HepG2 (cell line): ENCODE data around the gene WDR89. TPM values are rescaled to one million over a fixed set of nuclear protein-coding genes. Genes with fewer than 3 reads are reported as not detected.
A peak's percentile ranks its signal among the peaks of the same experiment; 100 is the strongest.

Experiments
- ATF7 ChIP-seq, 2 experiments: fragments of 450-650 bp in 1 of 2; sonication (generic) in 1 of 2; formaldehyde crosslinking in 1 of 2; IDR thresholded peaks; 2 replicates each; pipeline versions ENCODE4 v1.4.0 to v1.6.1; 2016 to 2020; ENCODE audit warnings: antibody characterized with exemption in 1 of 2, mild to moderate bottlenecking in 1 of 2, missing genetic modification reagents in 1 of 2
- FOXC1 ChIP-seq: sonication (generic); formaldehyde crosslinking; IDR thresholded peaks from 2 replicates; pipeline ENCODE4 v1.8.0; 2022; ENCODE audit warnings: mild to moderate bottlenecking, missing genetic modification reagents, borderline replicate concordance
- HES4 ChIP-seq: sonication (generic); formaldehyde crosslinking; IDR thresholded peaks from 2 replicates; pipeline ENCODE4 v1.9.0; 2021; ENCODE audit warnings: mild to moderate bottlenecking, missing genetic modification reagents, borderline replicate concordance
- HNRNPL ChIP-seq: fragments of 200-400 bp; formaldehyde crosslinking; IDR thresholded peaks from 2 replicates; pipeline ENCODE4 v1.6.1; 2017; ENCODE audit warnings: mild to moderate bottlenecking, low read depth, low read length
- IRX3 ChIP-seq: sonication (generic); formaldehyde crosslinking; IDR thresholded peaks from 2 replicates; pipeline ENCODE4 v1.8.1; 2023; ENCODE audit warnings: mild to moderate bottlenecking, low read depth, missing genetic modification reagents, borderline replicate concordance
- ISL2 ChIP-seq: sonication (generic); formaldehyde crosslinking; IDR thresholded peaks from 2 replicates; pipeline ENCODE4 v1.5.0; 2020; ENCODE audit warnings: missing genetic modification reagents
- JUN ChIP-seq: sonication (generic); formaldehyde crosslinking; IDR thresholded peaks from 2 replicates; pipeline ENCODE4 v1.4.0; 2020; ENCODE audit warnings: mild to moderate bottlenecking, missing genetic modification reagents
- MBD4 ChIP-seq: IDR thresholded peaks from 2 replicates; pipeline ENCODE4 v1.6.1; 2012; ENCODE audit warnings: low read length, inconsistent platforms, borderline replicate concordance
- NFE2L2 ChIP-seq: fragments of 150-350 bp; IDR thresholded peaks from 2 replicates; pipeline ENCODE4 v1.6.1; 2014; ENCODE audit warnings: low read length
- PITX1 ChIP-seq: sonication (generic); formaldehyde crosslinking; IDR thresholded peaks from 2 replicates; pipeline ENCODE4 v1.5.1; 2020; ENCODE audit warnings: mild to moderate bottlenecking, missing genetic modification reagents
- RFXAP ChIP-seq: sonication (generic); formaldehyde crosslinking; IDR thresholded peaks from 2 replicates; pipeline ENCODE4 v1.4.0; 2020; ENCODE audit warnings: missing genetic modification reagents, borderline replicate concordance
- SATB2 ChIP-seq: sonication (generic); formaldehyde crosslinking; IDR thresholded peaks from 2 replicates; pipeline ENCODE4 v1.5.0; 2020; ENCODE audit warnings: missing genetic modification reagents
- ZBTB7B ChIP-seq: sonication (generic); formaldehyde crosslinking; IDR thresholded peaks from 2 replicates; pipeline ENCODE4 v1.4.0; 2020; ENCODE audit warnings: missing genetic modification reagents
- ZNF10 ChIP-seq: sonication (generic); formaldehyde crosslinking; IDR thresholded peaks from 2 replicates; pipeline ENCODE4 v1.4.0; 2020; ENCODE audit warnings: mild to moderate bottlenecking, low read depth, missing genetic modification reagents, borderline replicate concordance
- ZNF317 ChIP-seq: sonication (generic); formaldehyde crosslinking; IDR thresholded peaks from 2 replicates; pipeline ENCODE4 v1.5.0; 2020; ENCODE audit warnings: mild to moderate bottlenecking, missing genetic modification reagents
- ZNF354B ChIP-seq: sonication (generic); formaldehyde crosslinking; IDR thresholded peaks from 2 replicates; pipeline ENCODE4 v1.8.0; 2022; ENCODE audit warnings: mild to moderate bottlenecking, missing genetic modification reagents
- ZNF530 ChIP-seq: sonication (generic); formaldehyde crosslinking; IDR thresholded peaks from 2 replicates; pipeline ENCODE4 v1.5.0; 2020; ENCODE audit warnings: low read depth, mild to moderate bottlenecking, missing genetic modification reagents
- ZNF652 ChIP-seq: IDR thresholded peaks from 2 replicates; pipeline ENCODE4 v1.6.1; 2016; ENCODE audit warnings: low read depth, borderline replicate concordance
- ZNF768 ChIP-seq: sonication (generic); formaldehyde crosslinking; IDR thresholded peaks from 2 replicates; pipeline ENCODE4 v1.4.0; 2020; ENCODE audit warnings: missing genetic modification reagents
- ZNF780A ChIP-seq: sonication (generic); formaldehyde crosslinking; IDR thresholded peaks from 2 replicates; pipeline ENCODE4 v1.8.0; 2022; ENCODE audit warnings: mild to moderate bottlenecking, missing genetic modification reagents, moderate library complexity
- ZSCAN20 ChIP-seq: sonication (generic); formaldehyde crosslinking; IDR thresholded peaks from 2 replicates; pipeline ENCODE4 v1.4.0; 2020; ENCODE audit warnings: missing genetic modification reagents, mild to moderate bottlenecking, borderline replicate concordance
- ZSCAN25 ChIP-seq: sonication (generic); formaldehyde crosslinking; IDR thresholded peaks from 2 replicates; pipeline ENCODE4 v1.8.0; 2022; ENCODE audit warnings: mild to moderate bottlenecking, missing genetic modification reagents
- polyA plus RNA-seq, 8 experiments: library from polyadenylated mRNA; depleted of rRNA in 3 of 8; stranded (reverse) in 7 of 8; unstranded in 1 of 8; fragments of >200 nt; fragmentation: Illumina TruSeq in 4 of 8; extraction: Trizol in 4 of 8; gene quantifications; 2 replicates each; pipeline versions ENCODE4 v1.2.1 to v1.2.3, GENCODE V29; 2011 to 2016; ENCODE audit warnings: low read depth in 4 of 8, missing spikeins in 1 of 8, mixed read lengths in 1 of 8; ENCODE audit not compliant: insufficient read depth in 1 of 8
- total RNA-seq, 5 experiments: library from RNA; depleted of rRNA; stranded (reverse); fragments of >200 nt; fragmentation: Illumina TruSeq; extraction: Trizol; gene quantifications; 2 replicates each; pipeline ENCODE4 v1.2.3, GENCODE V29; 2016; ENCODE audit warnings: low read depth in 1 of 5
- TF ChIP-seq, protein P1 (sequence below): IDR thresholded peaks from 2 replicates; pipeline ENCODE4 v1.6.1; 2016; ENCODE audit warnings: low read depth, missing genetic modification reagents, missing compliant biosample characterization
- TF ChIP-seq, protein P2 (sequence below): sonication (generic); formaldehyde crosslinking; IDR thresholded peaks from 2 replicates; pipeline ENCODE4 v1.5.0; 2020; ENCODE audit warnings: mild to moderate bottlenecking, low read depth, missing genetic modification reagents, borderline replicate concordance
- TF ChIP-seq, protein P3 (sequence below): sonication (generic); formaldehyde crosslinking; IDR thresholded peaks from 2 replicates; pipeline ENCODE4 v1.4.0; 2020; ENCODE audit warnings: missing genetic modification reagents

Gene WDR89
- total and polyA plus RNA-seq, 2 of the 13 experiments (the other 11 are each of a cell fraction or from before 2014, with no cell fraction given) = 5.2 to 20.1 TPM

DNA sequence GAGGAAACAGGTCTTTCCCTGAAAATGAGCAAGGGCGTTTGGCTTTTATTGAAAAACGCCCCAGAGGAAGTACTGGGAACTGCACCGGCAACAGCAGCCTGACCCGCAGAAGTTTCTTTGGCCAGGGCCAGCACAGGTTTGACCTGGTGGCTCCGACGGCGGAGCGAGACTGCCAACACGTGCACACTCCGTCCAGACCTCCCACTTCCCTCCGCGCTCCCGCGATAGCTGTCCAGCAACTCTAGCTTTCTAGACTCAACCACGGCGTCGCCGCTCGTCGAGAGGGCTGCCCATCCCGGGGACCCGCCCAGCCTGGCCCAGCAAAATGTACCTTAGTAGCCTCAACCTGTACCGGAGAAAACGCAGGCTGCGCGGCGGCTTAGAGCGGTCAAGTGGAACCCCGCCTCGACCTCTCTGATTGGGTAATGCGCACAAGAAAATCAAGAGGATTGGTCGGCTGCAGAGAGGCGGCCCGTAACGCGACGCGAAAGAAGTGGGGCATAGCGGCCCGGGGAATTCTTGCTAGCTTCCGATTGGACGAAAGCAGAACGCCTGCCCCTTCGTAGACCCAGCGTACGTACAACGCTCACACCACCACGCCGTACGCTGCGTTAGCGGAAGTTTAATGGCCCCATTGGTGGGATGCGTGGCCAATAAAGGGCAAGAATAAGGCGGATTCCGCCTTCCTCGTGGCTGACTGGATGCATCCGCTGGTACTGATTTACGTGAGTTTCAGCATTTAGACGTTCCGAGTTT lies at the start of gene WDR89 (continued):
- TF ChIP-seq ZNF10 = no peak
- peak; percentile 75; the same call in 1 of the 2 replicates for TF ChIP-seq ZSCAN20 (CRISPR knock-in tag)
- TF ChIP-seq, protein P1, sequence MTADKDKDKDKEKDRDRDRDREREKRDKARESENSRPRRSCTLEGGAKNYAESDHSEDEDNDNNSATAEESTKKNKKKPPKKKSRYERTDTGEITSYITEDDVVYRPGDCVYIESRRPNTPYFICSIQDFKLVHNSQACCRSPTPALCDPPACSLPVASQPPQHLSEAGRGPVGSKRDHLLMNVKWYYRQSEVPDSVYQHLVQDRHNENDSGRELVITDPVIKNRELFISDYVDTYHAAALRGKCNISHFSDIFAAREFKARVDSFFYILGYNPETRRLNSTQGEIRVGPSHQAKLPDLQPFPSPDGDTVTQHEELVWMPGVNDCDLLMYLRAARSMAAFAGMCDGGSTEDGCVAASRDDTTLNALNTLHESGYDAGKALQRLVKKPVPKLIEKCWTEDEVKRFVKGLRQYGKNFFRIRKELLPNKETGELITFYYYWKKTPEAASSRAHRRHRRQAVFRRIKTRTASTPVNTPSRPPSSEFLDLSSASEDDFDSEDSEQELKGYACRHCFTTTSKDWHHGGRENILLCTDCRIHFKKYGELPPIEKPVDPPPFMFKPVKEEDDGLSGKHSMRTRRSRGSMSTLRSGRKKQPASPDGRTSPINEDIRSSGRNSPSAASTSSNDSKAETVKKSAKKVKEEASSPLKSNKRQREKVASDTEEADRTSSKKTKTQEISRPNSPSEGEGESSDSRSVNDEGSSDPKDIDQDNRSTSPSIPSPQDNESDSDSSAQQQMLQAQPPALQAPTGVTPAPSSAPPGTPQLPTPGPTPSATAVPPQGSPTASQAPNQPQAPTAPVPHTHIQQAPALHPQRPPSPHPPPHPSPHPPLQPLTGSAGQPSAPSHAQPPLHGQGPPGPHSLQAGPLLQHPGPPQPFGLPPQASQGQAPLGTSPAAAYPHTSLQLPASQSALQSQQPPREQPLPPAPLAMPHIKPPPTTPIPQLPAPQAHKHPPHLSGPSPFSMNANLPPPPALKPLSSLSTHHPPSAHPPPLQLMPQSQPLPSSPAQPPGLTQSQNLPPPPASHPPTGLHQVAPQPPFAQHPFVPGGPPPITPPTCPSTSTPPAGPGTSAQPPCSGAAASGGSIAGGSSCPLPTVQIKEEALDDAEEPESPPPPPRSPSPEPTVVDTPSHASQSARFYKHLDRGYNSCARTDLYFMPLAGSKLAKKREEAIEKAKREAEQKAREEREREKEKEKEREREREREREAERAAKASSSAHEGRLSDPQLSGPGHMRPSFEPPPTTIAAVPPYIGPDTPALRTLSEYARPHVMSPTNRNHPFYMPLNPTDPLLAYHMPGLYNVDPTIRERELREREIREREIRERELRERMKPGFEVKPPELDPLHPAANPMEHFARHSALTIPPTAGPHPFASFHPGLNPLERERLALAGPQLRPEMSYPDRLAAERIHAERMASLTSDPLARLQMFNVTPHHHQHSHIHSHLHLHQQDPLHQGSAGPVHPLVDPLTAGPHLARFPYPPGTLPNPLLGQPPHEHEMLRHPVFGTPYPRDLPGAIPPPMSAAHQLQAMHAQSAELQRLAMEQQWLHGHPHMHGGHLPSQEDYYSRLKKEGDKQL = no peak
- TF ChIP-seq, protein P2, sequence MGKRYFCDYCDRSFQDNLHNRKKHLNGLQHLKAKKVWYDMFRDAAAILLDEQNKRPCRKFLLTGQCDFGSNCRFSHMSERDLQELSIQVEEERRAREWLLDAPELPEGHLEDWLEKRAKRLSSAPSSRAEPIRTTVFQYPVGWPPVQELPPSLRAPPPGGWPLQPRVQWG = no peak
- TF ChIP-seq ATF7 (IDR thresholded peaks at IDR 0.05) = no peak
- TF ChIP-seq ATF7 (CRISPR knock-in tag; IDR thresholded peaks at IDR 0.05) = no peak
- TF ChIP-seq PITX1 = peak; percentile 83
- peak; percentile 66; the same call in 1 of the 2 replicates for TF ChIP-seq ZSCAN25 (CRISPR knock-in tag)
- peak; percentile 54; the same call in 1 of the 2 replicates for TF ChIP-seq HNRNPL
- TF ChIP-seq ZNF768 = peak; percentile 84; the same call in 1 of the 2 replicates
- TF ChIP-seq JUN (CRISPR knock-in tag) = no peak
- peak; percentile 90 for TF ChIP-seq FOXC1 (CRISPR knock-in tag)
- peak; percentile 83; the same call in 1 of the 2 replicates for TF ChIP-seq HES4 (CRISPR knock-in tag)
- peak; percentile 75 for TF ChIP-seq RFXAP (CRISPR knock-in tag)
- TF ChIP-seq ZNF780A = no peak
- 0 out of 2 replicates have a peak, but pooled peaks have one; percentile 48 for TF ChIP-seq ZNF354B
- TF ChIP-seq MBD4 = no peak
- TF ChIP-seq ISL2 (CRISPR knock-in tag) = peak; percentile 85
- no peak; the same call in 1 of the 2 replicates for TF ChIP-seq IRX3 (CRISPR knock-in tag)
- TF ChIP-seq ZNF317 (CRISPR knock-in tag) = peak; percentile 91
- TF ChIP-seq SATB2 (CRISPR knock-in tag) = peak; percentile 89
- TF ChIP-seq NFE2L2 = no peak
- no peak; the same call in 1 of the 2 replicates for TF ChIP-seq ZNF652 (CRISPR knock-in tag)
- TF ChIP-seq ZBTB7B (CRISPR knock-in tag) = no peak
- TF ChIP-seq, protein P3, sequence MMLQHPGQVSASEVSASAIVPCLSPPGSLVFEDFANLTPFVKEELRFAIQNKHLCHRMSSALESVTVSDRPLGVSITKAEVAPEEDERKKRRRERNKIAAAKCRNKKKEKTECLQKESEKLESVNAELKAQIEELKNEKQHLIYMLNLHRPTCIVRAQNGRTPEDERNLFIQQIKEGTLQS (CRISPR knock-in tag) = 0 out of 2 replicates have a peak, but pooled peaks have one; percentile 40
- no peak for TF ChIP-seq ZNF530
